Lower lobe of right lung (tissue), 2 donors: ENCODE measurements around the gene SCGB2A2. TPM values are rescaled to one million over a fixed set of nuclear protein-coding genes. Genes with fewer than 3 reads are reported as not detected.

Experiments
- ATAC-seq, 2 donors: fragments of 200-7000 bp; cut with Tn5 transposase; one replicate each; pipeline ENCODE4 v1.9.1; 2020 to 2022; ENCODE audit warnings: mild to moderate bottlenecking in 2 of 2, moderate library complexity in 2 of 2
- DNase-seq: peaks from one replicate; pipeline ENCODE4 v3.0.0-alpha.2; 2020
- H3K27ac ChIP-seq: fragments of 200-600 bp; one replicate; pipeline ENCODE4 v1.8.0; 2022
- H3K27me3 ChIP-seq: fragments of 200-600 bp; one replicate; pipeline ENCODE4 v1.8.0; 2022; ENCODE audit warnings: low read depth
- H3K36me3 ChIP-seq: fragments of 200-600 bp; one replicate; pipeline ENCODE4 v1.8.0; 2022; ENCODE audit warnings: mild to moderate bottlenecking
- H3K4me1 ChIP-seq: fragments of 200-600 bp; one replicate; pipeline ENCODE4 v1.8.0; 2022
- H3K4me3 ChIP-seq: fragments of 200-600 bp; one replicate; pipeline ENCODE4 v1.8.0; 2022; ENCODE audit warnings: mild to moderate bottlenecking
- H3K9me3 ChIP-seq: fragments of 200-600 bp; one replicate; pipeline ENCODE4 v1.8.0; 2022
- CTCF ChIP-seq: fragments of 200-600 bp; IDR thresholded peaks from one replicate; pipeline ENCODE4 v1.8.0; 2022; ENCODE audit warnings: antibody characterized with exemption, mild to moderate bottlenecking
- intact Hi-C: fragments of 100-400 bp; cut with DNase I; formaldehyde crosslinking; loops from one replicate; pipeline ENCODE4 v1.11.0; 2022
- total RNA-seq: library from RNA; stranded (reverse); fragmentation: NEBNext Ultra II Directional; extraction: Animal tissue kit (Norgen Biotek cat#: 25700); gene quantifications from one replicate; pipeline ENCODE4 v1.2.1, GENCODE V29; 2021
- donor health status: DM: no; HTN: yes; CAD: no; lungs with severe emphysema.

Gene SCGB2A2
- total RNA-seq, 1 donor from 2014 or later = not detected

GRCh38 chr11:62251698-62252097, 18.3 kb upstream of the SCGB2A2 start:
- H3K27me3 ChIP-seq = no peaks in the 10 kb centered on the region
- H3K36me3 ChIP-seq = no peaks in the 10 kb centered on the region
- no peak for DNase-seq
- no peak for ATAC-seq
- H3K9me3 ChIP-seq = peaks cover 34% of the 10 kb centered on the region
- H3K27ac ChIP-seq = no peak overlapping the region
- TF ChIP-seq CTCF = no peak
- intact Hi-C loops = no loop called here
- no peaks in the 10 kb centered on the region for H3K4me1 ChIP-seq
- no peak overlapping the region for H3K4me3 ChIP-seq

GRCh38 chr11:62253999-62254542, 15.9 kb upstream of the SCGB2A2 start:
- Histone ChIP-seq H3K4me3 (no peak overlapping the region), H3K27me3 (peaks cover 7% of the 10 kb centered on the region), H3K4me1 (no peaks in the 10 kb centered on the region), H3K27ac (no peak overlapping the region), H3K36me3 (no peaks in the 10 kb centered on the region), H3K9me3 (peaks cover 34% of the 10 kb centered on the region)
- intact Hi-C loops = no loop called here
- no peak for TF ChIP-seq CTCF
- no peak for ATAC-seq
- DNase-seq = no peak

- peaks cover 7% of the 10 kb centered on the region for H3K27me3 ChIP-seq
- H3K9me3 ChIP-seq = peaks cover 25% of the 10 kb centered on the region
- intact Hi-C loops = no loop called here
- ATAC-seq = no peak
- DNase-seq = no peak
- H3K27ac ChIP-seq = no peak overlapping the region
- H3K4me3 ChIP-seq = no peak overlapping the region
- TF ChIP-seq CTCF = no peak
- H3K4me1 ChIP-seq = no peaks in the 10 kb centered on the region
- no peaks in the 10 kb centered on the region for H3K36me3 ChIP-seq
These were observed 13.7 kb upstream of the SCGB2A2 start for GRCh38 chr11:62256281-62256680.

GRCh38 chr11:62260261-62260953, 9.6 kb upstream of the SCGB2A2 start:
- no peak for ATAC-seq
- no peaks in the 10 kb centered on the region for H3K4me1 ChIP-seq
- no peak for DNase-seq
- no peaks in the 10 kb centered on the region for H3K9me3 ChIP-seq
- no peak for TF ChIP-seq CTCF
- H3K27me3 ChIP-seq = peaks cover 11% of the 10 kb centered on the region
- intact Hi-C loops = no loop called here
- no peak overlapping the region for H3K27ac ChIP-seq
- H3K4me3 ChIP-seq = no peak overlapping the region
- no peaks in the 10 kb centered on the region for H3K36me3 ChIP-seq

- TF ChIP-seq CTCF = no peak
- no peaks in the 10 kb centered on the region for H3K9me3 ChIP-seq
- no peak overlapping the region for H3K4me3 ChIP-seq
- peaks cover 9% of the 10 kb centered on the region for H3K27me3 ChIP-seq
- H3K36me3 ChIP-seq = no peaks in the 10 kb centered on the region
- intact Hi-C loops = no loop called here
- H3K4me1 ChIP-seq = no peaks in the 10 kb centered on the region
- DNase-seq (no peak), ATAC-seq (no peak)
- no peak overlapping the region for H3K27ac ChIP-seq
These were observed 6.0 kb upstream of the SCGB2A2 start for GRCh38 chr11:62264004-62264403.
